Neural progenitor cell (in vitro differentiated cells): ENCODE measurements around the gene CHRND. TPM values are rescaled to one million over a fixed set of nuclear protein-coding genes. Genes with fewer than 3 reads are reported as not detected.

Experiments used
- DNase-seq: peaks from one replicate; pipeline ENCODE4 v3.0.0-alpha.2; 2016; ENCODE audit warnings: low spot score
- H2AFZ ChIP-seq: fragments of 200-600 bp; sonication (generic); replicated peaks from 2 replicates; pipeline ENCODE4 v1.6.1; 2016; ENCODE audit warnings: antibody characterized with exemption
- H3F3A ChIP-seq: fragments of 200-600 bp; sonication (generic); 2 replicates; pipeline ENCODE4 v1.6.1; 2016; ENCODE audit warnings: antibody characterized with exemption, low read depth
- H3K27ac ChIP-seq: fragments of 200-600 bp; sonication (generic); 2 replicates; pipeline ENCODE4 v1.5.1; 2016; ENCODE audit warnings: mild to moderate bottlenecking
- H3K27me3 ChIP-seq: fragments of 200-600 bp; sonication (generic); 2 replicates; pipeline ENCODE4 v1.6.1; 2016; ENCODE audit warnings: mild to moderate bottlenecking, moderate library complexity
- H3K36me3 ChIP-seq: fragments of 200-600 bp; sonication (generic); 2 replicates; pipeline ENCODE4 v1.5.1; 2016
- H3K4me1 ChIP-seq: fragments of 200-600 bp; sonication (generic); 2 replicates; pipeline ENCODE4 v1.6.1; 2016; ENCODE audit warnings: mixed run types
- H3K4me2 ChIP-seq: fragments of 200-600 bp; sonication (generic); 2 replicates; pipeline ENCODE4 v1.6.1; 2016
- H3K4me3 ChIP-seq: fragments of 200-600 bp; sonication (generic); 2 replicates; pipeline ENCODE4 v1.5.1; 2016
- H3K79me2 ChIP-seq: fragments of 200-600 bp; sonication (generic); 2 replicates; pipeline ENCODE4 v1.6.1; 2016; ENCODE audit warnings: low read depth
- H3K9ac ChIP-seq: fragments of 200-600 bp; sonication (generic); 2 replicates; pipeline ENCODE4 v1.6.1; 2016
- H3K9me3 ChIP-seq: fragments of 200-600 bp; sonication (generic); 2 replicates; pipeline ENCODE4 v1.5.1; 2016; ENCODE audit warnings: low read depth
- H4K20me1 ChIP-seq: fragments of 200-600 bp; sonication (generic); 2 replicates; pipeline ENCODE4 v1.6.1; 2016; ENCODE audit warnings: low read depth
- H3K27ac Mint-ChIP-seq: 3 replicates; pipeline ENCODE4 v1.8.0; 2021; ENCODE audit warnings: mixed read lengths
- H3K27me3 Mint-ChIP-seq: 2 replicates; pipeline ENCODE4 v1.8.0; 2022; ENCODE audit warnings: low read depth, mild to moderate bottlenecking, inconsistent platforms, moderate library complexity, mixed read lengths; ENCODE audit not compliant: insufficient read depth
- H3K36me3 Mint-ChIP-seq: 3 replicates; pipeline ENCODE4 v1.8.0; 2021; ENCODE audit warnings: mixed read lengths
- H3K4me1 Mint-ChIP-seq: 3 replicates; pipeline ENCODE4 v1.8.0; 2021; ENCODE audit warnings: mixed read lengths
- H3K4me3 Mint-ChIP-seq: 3 replicates; pipeline ENCODE4 v1.8.0; 2021; ENCODE audit warnings: mild to moderate bottlenecking, moderate library complexity, mixed read lengths
- H3K9me3 Mint-ChIP-seq: 3 replicates; pipeline ENCODE4 v1.8.0; 2020; ENCODE audit warnings: mixed read lengths
- EZH2 ChIP-seq: fragments of 200-600 bp; sonication (generic); IDR thresholded peaks from 2 replicates; pipeline ENCODE4 v1.6.1; 2017; ENCODE audit warnings: antibody characterized with exemption, mild to moderate bottlenecking, moderate library complexity
- EZH2phosphoT487 ChIP-seq: fragments of 200-600 bp; sonication (generic); IDR thresholded peaks from 2 replicates; pipeline ENCODE4 v1.6.1; 2017; ENCODE audit warnings: antibody characterized with exemption
- total RNA-seq: library from RNA; depleted of rRNA; stranded (reverse); fragments of >200 nt; gene quantifications from 2 replicates; pipeline ENCODE4 v1.2.3, GENCODE V29; 2015; ENCODE audit warnings: low replicate concordance
- TF ChIP-seq, protein P1 (sequence below): fragments of 200-600 bp; sonication (generic); IDR thresholded peaks from 2 replicates; pipeline ENCODE4 v1.5.1; 2017; ENCODE audit warnings: antibody characterized with exemption, mild to moderate bottlenecking

CHRND gene
- total RNA-seq, 1 donor from 2014 or later = not detected

GRCh38 chr2:232584238-232584637, 58.3 kb downstream of the CHRND start:
- Histone ChIP-seq H2AFZ (no peak overlapping the region), H3K9ac (no peak overlapping the region), H3K4me2 (no peak overlapping the region), H3K27me3 (no peaks in the 10 kb centered on the region), H3K36me3 (no peaks in the 10 kb centered on the region), H3F3A (no peaks in the 10 kb centered on the region), H3K27ac (no peak overlapping the region), H3K79me2 (no peaks in the 10 kb centered on the region), H3K9me3 (no peaks in the 10 kb centered on the region), H4K20me1 (no peaks in the 10 kb centered on the region), H3K4me1 (no peaks in the 10 kb centered on the region), H3K4me3 (no peak overlapping the region)
- peaks cover 2% of the 10 kb centered on the region for H3K27me3 Mint-ChIP-seq
- H3K4me3 Mint-ChIP-seq = no peak overlapping the region
- no peaks in the 10 kb centered on the region for H3K4me1 Mint-ChIP-seq
- TF ChIP-seq, protein P1, sequence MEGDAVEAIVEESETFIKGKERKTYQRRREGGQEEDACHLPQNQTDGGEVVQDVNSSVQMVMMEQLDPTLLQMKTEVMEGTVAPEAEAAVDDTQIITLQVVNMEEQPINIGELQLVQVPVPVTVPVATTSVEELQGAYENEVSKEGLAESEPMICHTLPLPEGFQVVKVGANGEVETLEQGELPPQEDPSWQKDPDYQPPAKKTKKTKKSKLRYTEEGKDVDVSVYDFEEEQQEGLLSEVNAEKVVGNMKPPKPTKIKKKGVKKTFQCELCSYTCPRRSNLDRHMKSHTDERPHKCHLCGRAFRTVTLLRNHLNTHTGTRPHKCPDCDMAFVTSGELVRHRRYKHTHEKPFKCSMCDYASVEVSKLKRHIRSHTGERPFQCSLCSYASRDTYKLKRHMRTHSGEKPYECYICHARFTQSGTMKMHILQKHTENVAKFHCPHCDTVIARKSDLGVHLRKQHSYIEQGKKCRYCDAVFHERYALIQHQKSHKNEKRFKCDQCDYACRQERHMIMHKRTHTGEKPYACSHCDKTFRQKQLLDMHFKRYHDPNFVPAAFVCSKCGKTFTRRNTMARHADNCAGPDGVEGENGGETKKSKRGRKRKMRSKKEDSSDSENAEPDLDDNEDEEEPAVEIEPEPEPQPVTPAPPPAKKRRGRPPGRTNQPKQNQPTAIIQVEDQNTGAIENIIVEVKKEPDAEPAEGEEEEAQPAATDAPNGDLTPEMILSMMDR = no peak
- no peak for TF ChIP-seq EZH2phosphoT487
- no peak for TF ChIP-seq EZH2
- no peak overlapping the region for H3K27ac Mint-ChIP-seq
- H3K36me3 Mint-ChIP-seq = peaks cover 12% of the 10 kb centered on the region
- no peak for DNase-seq
- H3K9me3 Mint-ChIP-seq = no peaks in the 10 kb centered on the region

Other genes starting within 250 kb of the CHRND start
- gene ALPP, start 147.4 kb upstream of the CHRND start, total RNA-seq = not detected in 2 replicates
- gene ALPG, start 119.3 kb upstream of the CHRND start, total RNA-seq = not detected in 2 replicates
- gene ALPI, start 70.0 kb upstream of the CHRND start, total RNA-seq = not detected in 2 replicates
- 0.84 and 3.8 TPM in 2 replicates for gene ECEL1, start 38.3 kb upstream of the CHRND start, total RNA-seq
- not detected in 2 replicates for gene PRSS56, start 5.8 kb upstream of the CHRND start, total RNA-seq
- gene CHRNG, start 13.5 kb downstream of the CHRND start, total RNA-seq = not detected in 2 replicates
- 12.2 and 14.6 TPM in 2 replicates for gene TIGD1, start 24.4 kb downstream of the CHRND start, total RNA-seq
- gene EIF4E2, start 24.5 kb downstream of the CHRND start, total RNA-seq = 72.5 and 97.0 TPM in 2 replicates
- 5.9 and 7.0 TPM in 2 replicates for gene EFHD1, start 107.4 kb downstream of the CHRND start, total RNA-seq
- gene GIGYF2, start 171.2 kb downstream of the CHRND start, total RNA-seq = 71.4 and 76.3 TPM in 2 replicates